H9 (cell line): ENCODE results near the gene PIAS4. TPM values are rescaled to one million over a fixed set of nuclear protein-coding genes. Genes with fewer than 3 reads are reported as not detected.

ENCODE experiments used
- DNase-seq: peaks from one replicate; pipeline ENCODE4 v3.0.0-alpha.2; 2017
- H2AFZ ChIP-seq: one replicate; pipeline ENCODE4 v1.6.1; 2013; ENCODE audit warnings: mild to moderate bottlenecking, low read length, control low read depth, moderate library complexity
- H2AK5ac ChIP-seq: 2 replicates; pipeline ENCODE4 v1.6.1; 2013; ENCODE audit warnings: low read length, control low read depth, mixed read lengths; ENCODE audit not compliant: insufficient read length
- H2BK120ac ChIP-seq: one replicate; pipeline ENCODE4 v1.6.1; 2013; ENCODE audit warnings: low read depth, mild to moderate bottlenecking, low read length, control low read depth, inconsistent platforms; ENCODE audit not compliant: poor library complexity, severe bottlenecking
- H2BK12ac ChIP-seq: 2 replicates; pipeline ENCODE4 v1.6.1; 2013; ENCODE audit warnings: low read length, control low read depth, mixed read lengths, low read depth; ENCODE audit not compliant: insufficient read length
- H2BK15ac ChIP-seq: 2 replicates; pipeline ENCODE4 v1.6.1; 2013; ENCODE audit warnings: low read depth, low read length, control low read depth
- H2BK20ac ChIP-seq: one replicate; pipeline ENCODE4 v1.6.1; 2013; ENCODE audit warnings: low read depth, mild to moderate bottlenecking, low read length, control low read depth, inconsistent platforms; ENCODE audit not compliant: poor library complexity, severe bottlenecking
- H2BK5ac ChIP-seq: 2 replicates; pipeline ENCODE4 v1.6.1; 2013; ENCODE audit warnings: low read length, control low read depth, mixed read lengths; ENCODE audit not compliant: insufficient read length
- H3K14ac ChIP-seq: 2 replicates; pipeline ENCODE4 v1.6.1; 2013; ENCODE audit warnings: low read length, control low read depth; ENCODE audit not compliant: insufficient read depth
- H3K18ac ChIP-seq: 2 replicates; pipeline ENCODE4 v1.6.1; 2013; ENCODE audit warnings: low read depth, mild to moderate bottlenecking, mixed read lengths, low read length, control low read depth; ENCODE audit not compliant: insufficient read length
- H3K23ac ChIP-seq: 2 replicates; pipeline ENCODE4 v1.6.1; 2013; ENCODE audit warnings: low read length, control low read depth, mixed read lengths, low read depth; ENCODE audit not compliant: insufficient read length
- H3K23me2 ChIP-seq: 2 replicates; pipeline ENCODE4 v1.6.1; 2013; ENCODE audit warnings: low read depth, mild to moderate bottlenecking, mixed read lengths, low read length, control low read depth; ENCODE audit not compliant: insufficient read length, poor library complexity, severe bottlenecking
- H3K27ac ChIP-seq: 2 replicates; pipeline ENCODE4 v1.5.1; 2013; ENCODE audit warnings: low read length, control low read depth, mixed read lengths, low read depth; ENCODE audit not compliant: insufficient read length
- H3K27me3 ChIP-seq: 2 replicates; pipeline ENCODE4 v1.6.1; 2013; ENCODE audit warnings: low read length, control low read depth, inconsistent platforms; ENCODE audit not compliant: insufficient read depth
- H3K4ac ChIP-seq: 2 replicates; pipeline ENCODE4 v1.6.1; 2013; ENCODE audit warnings: low read depth, mild to moderate bottlenecking, control low read depth, inconsistent platforms, low read length, moderate library complexity
- H3K4me1 ChIP-seq: 2 replicates; pipeline ENCODE4 v1.6.1; 2013; ENCODE audit warnings: low read length, control low read depth, inconsistent platforms; ENCODE audit not compliant: insufficient read depth
- H3K4me2 ChIP-seq: 2 replicates; pipeline ENCODE4 v1.6.1; 2013; ENCODE audit warnings: low read length, control low read depth, mixed read lengths; ENCODE audit not compliant: insufficient read length, insufficient read depth
- H3K56ac ChIP-seq: 2 replicates; pipeline ENCODE4 v1.6.1; 2013; ENCODE audit warnings: low read depth, mild to moderate bottlenecking, mixed read lengths, low read length, control low read depth; ENCODE audit not compliant: insufficient read length
- H3K79me1 ChIP-seq: 2 replicates; pipeline ENCODE4 v1.6.1; 2013; ENCODE audit warnings: low read depth, mild to moderate bottlenecking, moderate library complexity, low read length, control low read depth, inconsistent platforms; ENCODE audit not compliant: insufficient read depth, poor library complexity, severe bottlenecking
- H3K79me2 ChIP-seq: 2 replicates; pipeline ENCODE4 v1.6.1; 2013; ENCODE audit warnings: low read length, control low read depth, inconsistent platforms; ENCODE audit not compliant: insufficient read depth
- H3K9ac ChIP-seq: 2 replicates; pipeline ENCODE4 v1.6.1; 2013; ENCODE audit warnings: low read length, control low read depth, mixed read lengths; ENCODE audit not compliant: insufficient read length; ENCODE audit errors: extremely low read depth
- H3K9me3 ChIP-seq: one replicate; pipeline ENCODE4 v1.6.1; 2013; ENCODE audit warnings: low read depth, low read length, inconsistent platforms; ENCODE audit not compliant: control insufficient read depth
- H3T11ph ChIP-seq: one replicate; pipeline ENCODE4 v1.6.1; 2013; ENCODE audit warnings: mild to moderate bottlenecking, low read length, control low read depth, inconsistent platforms
- H4K20me1 ChIP-seq: one replicate; pipeline ENCODE4 v1.6.1; 2013; ENCODE audit not compliant: control insufficient read depth, insufficient read length, insufficient read depth
- H4K5ac ChIP-seq: 2 replicates; pipeline ENCODE4 v1.6.1; 2013; ENCODE audit warnings: low read depth, mild to moderate bottlenecking, mixed read lengths, low read length, control low read depth; ENCODE audit not compliant: insufficient read length
- H4K8ac ChIP-seq: replicated peaks from 2 replicates; pipeline ENCODE4 v1.6.1; 2013; ENCODE audit warnings: low read length, control low read depth, mixed read lengths, low read depth; ENCODE audit not compliant: insufficient read length
- H4K91ac ChIP-seq: 2 replicates; pipeline ENCODE4 v1.6.1; 2013; ENCODE audit warnings: low read depth, mild to moderate bottlenecking, moderate library complexity, mixed read lengths, low read length, control low read depth; ENCODE audit not compliant: insufficient read length
- H3K27ac Mint-ChIP-seq, 3 experiments: 2 replicates in 2 of 3; 3 replicates in 1 of 3; pipeline ENCODE4 v1.8.0; 2020 to 2021; ENCODE audit warnings: mixed read lengths in 3 of 3, mild to moderate bottlenecking in 1 of 3, moderate library complexity in 1 of 3
- H3K27me3 Mint-ChIP-seq: 2 replicates; pipeline ENCODE4 v1.8.0; 2021; ENCODE audit warnings: low read depth, mild to moderate bottlenecking, moderate library complexity, mixed read lengths
- H3K36me3 Mint-ChIP-seq, 3 experiments: 2 replicates in 2 of 3; 3 replicates in 1 of 3; pipeline ENCODE4 v1.8.0; 2020 to 2021; ENCODE audit warnings: low read depth in 3 of 3, mixed read lengths in 3 of 3; ENCODE audit not compliant: insufficient read depth in 1 of 3
- H3K4me1 Mint-ChIP-seq, 2 experiments: 2 replicates each; pipeline ENCODE4 v1.8.0; 2020; ENCODE audit warnings: mixed read lengths in 2 of 2
- H3K4me3 Mint-ChIP-seq, 2 experiments: 2 replicates in 1 of 2; 3 replicates in 1 of 2; pipeline ENCODE4 v1.8.0; 2020 to 2021; ENCODE audit warnings: mild to moderate bottlenecking in 2 of 2, mixed read lengths in 2 of 2, moderate library complexity in 1 of 2
- H3K9me3 Mint-ChIP-seq, 2 experiments: 2 replicates in 1 of 2; 3 replicates in 1 of 2; pipeline ENCODE4 v1.8.0; 2020; ENCODE audit warnings: mild to moderate bottlenecking in 2 of 2, mixed read lengths in 2 of 2, moderate library complexity in 1 of 2
- WGBS: extraction: QIAGEN DNeasy Blood & Tissue Kit; methylation state at CpG from one replicate; pipeline ENCODE4 v1.1.7; 2013; ENCODE audit warnings: missing lambda C conversion rate, low lambda C conversion rate, mixed read lengths; ENCODE audit not compliant: insufficient read length; ENCODE audit errors: extremely low coverage; 5-methylcytosine and 5-hydroxymethylcytosine counted together
- total RNA-seq: library from RNA; stranded (reverse); gene quantifications from 2 replicates; pipeline ENCODE4 v1.2.1, GENCODE V29; 2021
- TF ChIP-seq, protein P1 (sequence below): fragments of 200-600 bp; sonication (generic); conservative IDR thresholded peaks from 3 replicates; pipeline ENCODE4 v1.8.0; 2021; ENCODE audit warnings: antibody characterized with exemption, mild to moderate bottlenecking

The PIAS4 gene
- total RNA-seq, 1 experiment from 2014 or later = 52.0 TPM

DNA sequence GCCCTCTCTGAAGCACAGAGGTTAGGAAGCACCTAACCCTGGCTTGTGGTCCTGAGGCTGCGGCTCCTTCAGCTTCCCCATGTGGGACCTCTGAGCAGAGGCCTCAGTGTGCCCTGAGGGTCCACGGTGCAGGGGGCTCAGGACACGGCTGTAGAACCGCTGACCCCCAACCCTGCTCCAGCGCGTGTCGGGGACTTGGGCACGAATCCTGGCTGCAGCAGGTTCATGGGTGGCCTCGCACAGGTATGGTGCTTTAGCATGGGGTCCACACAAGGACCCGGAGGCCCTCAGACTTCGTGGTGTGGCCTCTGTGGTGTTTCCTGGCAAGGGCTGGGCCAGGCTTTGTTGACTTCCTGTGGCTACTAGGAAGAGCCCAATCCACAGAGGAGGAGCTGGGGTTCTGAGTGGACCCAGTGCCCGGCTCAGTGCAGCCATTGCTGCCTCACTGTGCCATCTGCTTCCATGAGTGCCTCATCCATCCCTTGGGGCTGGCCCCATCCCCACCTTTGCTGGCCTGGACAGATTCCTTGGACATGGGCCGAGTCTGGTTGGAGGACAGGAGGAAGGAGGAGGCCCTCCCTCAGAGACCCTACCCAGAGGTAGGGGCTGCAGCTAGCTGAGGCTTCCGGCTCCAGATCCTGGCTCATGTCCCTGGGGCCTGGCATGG is 34.7 kb downstream of the PIAS4 start:
- no peaks in the 10 kb centered on the region for H3K4me1 ChIP-seq
- H3K79me2 ChIP-seq = no peaks in the 10 kb centered on the region
- Mint-ChIP-seq H3K27ac (no peak overlapping the region), H3K4me1 (peaks cover 0 to 14% of the 10 kb centered on the region in 2 experiments; a peak in 2 of 4 replicates), H3K36me3 (peaks cover 5 to 17% (median 14%) of the 10 kb centered on the region in 3 experiments; a peak in 6 of 7 replicates), H3K27me3 (peaks cover 3% of the 10 kb centered on the region; the same call in 1 of the 2 replicates), H3K9me3 (no peaks in the 10 kb centered on the region; a peak in 1 of 5 replicates), H3K4me3 (no peak overlapping the region)
- no peak overlapping the region for H3K9ac ChIP-seq
- no peak overlapping the region for H3K4me2 ChIP-seq
- no peaks in the 10 kb centered on the region for H3K27me3 ChIP-seq
- H2AFZ ChIP-seq = no peak overlapping the region
- TF ChIP-seq, protein P1, sequence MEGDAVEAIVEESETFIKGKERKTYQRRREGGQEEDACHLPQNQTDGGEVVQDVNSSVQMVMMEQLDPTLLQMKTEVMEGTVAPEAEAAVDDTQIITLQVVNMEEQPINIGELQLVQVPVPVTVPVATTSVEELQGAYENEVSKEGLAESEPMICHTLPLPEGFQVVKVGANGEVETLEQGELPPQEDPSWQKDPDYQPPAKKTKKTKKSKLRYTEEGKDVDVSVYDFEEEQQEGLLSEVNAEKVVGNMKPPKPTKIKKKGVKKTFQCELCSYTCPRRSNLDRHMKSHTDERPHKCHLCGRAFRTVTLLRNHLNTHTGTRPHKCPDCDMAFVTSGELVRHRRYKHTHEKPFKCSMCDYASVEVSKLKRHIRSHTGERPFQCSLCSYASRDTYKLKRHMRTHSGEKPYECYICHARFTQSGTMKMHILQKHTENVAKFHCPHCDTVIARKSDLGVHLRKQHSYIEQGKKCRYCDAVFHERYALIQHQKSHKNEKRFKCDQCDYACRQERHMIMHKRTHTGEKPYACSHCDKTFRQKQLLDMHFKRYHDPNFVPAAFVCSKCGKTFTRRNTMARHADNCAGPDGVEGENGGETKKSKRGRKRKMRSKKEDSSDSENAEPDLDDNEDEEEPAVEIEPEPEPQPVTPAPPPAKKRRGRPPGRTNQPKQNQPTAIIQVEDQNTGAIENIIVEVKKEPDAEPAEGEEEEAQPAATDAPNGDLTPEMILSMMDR = no peak
- H3K4ac ChIP-seq = no peak overlapping the region
- H3K23ac ChIP-seq = no peak overlapping the region
- H2BK12ac ChIP-seq = no peak overlapping the region
- H3K23me2 ChIP-seq = no peaks in the 10 kb centered on the region
- H3K79me1 ChIP-seq = no peaks in the 10 kb centered on the region
- H3K14ac ChIP-seq = no peak overlapping the region; the same call in 1 of the 2 replicates
- no peak overlapping the region for H3K18ac ChIP-seq
- H3K56ac ChIP-seq = no peak overlapping the region
- no peak overlapping the region for H4K8ac ChIP-seq
- H2BK20ac ChIP-seq = no peak overlapping the region
- DNase-seq = no peak
- H2BK5ac ChIP-seq = no peak overlapping the region
- no peak overlapping the region for H2AK5ac ChIP-seq
- no peak overlapping the region for H2BK120ac ChIP-seq
- WGBS = no CpG with 5 or more reads among the region's 14 CpGs
- no peak overlapping the region for H3K27ac ChIP-seq
- no peaks in the 10 kb centered on the region for H4K20me1 ChIP-seq
- no peak overlapping the region for H3T11ph ChIP-seq
- no peak overlapping the region for H4K5ac ChIP-seq
- H3K9me3 ChIP-seq = no peaks in the 10 kb centered on the region
- no peak overlapping the region for H4K91ac ChIP-seq
- no peak overlapping the region for H2BK15ac ChIP-seq
